Activated T-cell treated with anti-CD3 and anti-CD28 coated beads, Interleukin-2, amount 50 U/mL, for 1 hour (primary cell): Measurements from ENCODE around the gene ENO3.
"Not testable (repeated sequence)": the region's sequence is repeated elsewhere in the genome, so short reads cannot be mapped to it uniquely, and the experiment has no call there.

ENCODE experiments used
- DNase-seq: peaks from one replicate; pipeline ENCODE4 v3.0.0-alpha.2; 2020

ENO3 gene

DNA sequence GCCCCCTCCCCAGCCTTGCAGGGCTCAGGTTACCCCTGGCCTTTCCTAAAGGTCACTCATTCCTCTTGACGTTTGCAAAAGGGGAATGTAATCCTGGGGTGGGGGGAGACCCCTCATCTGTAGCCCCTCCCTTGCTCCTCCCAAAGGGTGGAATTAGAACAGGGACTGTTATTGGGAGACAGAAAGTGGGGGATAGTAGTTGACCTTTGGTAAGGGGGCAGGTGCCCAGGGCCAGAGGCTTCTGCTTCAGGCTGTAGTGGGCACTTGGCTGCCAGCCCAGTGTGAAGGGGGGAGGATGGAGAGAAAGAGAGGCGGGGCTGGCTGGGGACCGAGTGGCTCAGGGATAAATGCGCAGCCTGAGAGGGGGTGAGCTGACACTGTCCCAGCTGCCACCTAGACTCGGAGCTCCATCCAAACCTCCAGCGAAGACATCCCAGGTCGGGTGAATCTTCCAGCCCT, at the start of gene ENO3:
TSS of gene ENO3 (plus strand) at position 374 of the 459 bp plus-strand sequence. CDS start 711 bp downstream, outside the sequence.
- DNase-seq, result no peak

DNA sequence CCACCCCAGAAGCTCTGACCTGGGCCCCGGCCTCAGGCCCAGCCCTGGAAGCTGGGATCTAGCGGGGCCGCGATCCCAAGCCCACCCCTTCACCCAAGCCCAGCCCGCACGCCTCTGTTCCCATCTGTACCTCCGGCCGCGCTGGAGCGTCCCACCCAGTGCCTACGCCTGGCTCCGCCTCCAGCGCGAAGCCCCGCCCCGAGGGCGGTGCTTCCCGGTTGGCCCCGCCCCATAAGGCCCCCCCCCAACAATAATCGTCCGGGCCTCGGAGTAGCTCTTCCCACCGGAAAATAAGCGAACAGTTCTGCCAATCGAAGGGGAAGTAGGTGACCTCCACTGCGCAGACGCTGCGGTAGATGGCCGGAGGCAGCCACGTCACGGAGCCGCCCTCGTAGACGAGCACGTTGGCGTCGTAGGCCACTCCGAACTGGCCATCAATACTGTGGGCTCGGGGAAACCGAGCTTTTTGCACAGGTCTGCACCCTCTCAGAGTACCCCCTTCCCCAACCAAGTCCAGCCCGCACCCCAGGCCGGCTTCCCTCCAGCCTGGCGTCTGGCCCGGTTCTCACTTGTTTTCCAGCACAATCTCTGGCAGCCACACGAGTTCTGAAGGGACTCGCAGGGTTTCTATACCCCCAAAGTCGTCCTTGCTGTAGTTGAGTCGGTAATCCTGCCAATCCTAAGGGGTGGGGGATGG, 49.1 kb upstream of the ENO3 start:
- peak; percentile 56 for DNase-seq

DNA sequence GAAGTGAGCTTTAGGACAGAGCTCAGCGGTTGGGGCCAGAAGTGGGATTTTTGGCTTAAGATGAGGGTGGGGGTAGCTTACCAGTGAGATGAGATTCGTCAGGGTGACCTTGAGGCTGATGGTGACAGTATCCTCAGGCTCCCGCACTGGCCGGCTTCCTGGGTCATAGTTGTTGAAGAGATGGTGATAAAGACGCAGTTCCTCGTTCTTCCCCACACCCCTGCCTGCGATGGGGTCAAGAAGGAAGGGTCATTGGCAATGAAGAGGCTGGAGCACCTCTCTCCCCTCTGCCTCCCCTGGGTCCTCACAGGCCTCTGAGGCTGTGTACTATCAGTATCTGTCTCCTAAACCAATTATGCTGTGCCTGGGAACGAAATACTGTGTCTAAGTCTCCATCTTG, 48.4 kb upstream of the ENO3 start:
- DNase-seq, result no peak

DNA sequence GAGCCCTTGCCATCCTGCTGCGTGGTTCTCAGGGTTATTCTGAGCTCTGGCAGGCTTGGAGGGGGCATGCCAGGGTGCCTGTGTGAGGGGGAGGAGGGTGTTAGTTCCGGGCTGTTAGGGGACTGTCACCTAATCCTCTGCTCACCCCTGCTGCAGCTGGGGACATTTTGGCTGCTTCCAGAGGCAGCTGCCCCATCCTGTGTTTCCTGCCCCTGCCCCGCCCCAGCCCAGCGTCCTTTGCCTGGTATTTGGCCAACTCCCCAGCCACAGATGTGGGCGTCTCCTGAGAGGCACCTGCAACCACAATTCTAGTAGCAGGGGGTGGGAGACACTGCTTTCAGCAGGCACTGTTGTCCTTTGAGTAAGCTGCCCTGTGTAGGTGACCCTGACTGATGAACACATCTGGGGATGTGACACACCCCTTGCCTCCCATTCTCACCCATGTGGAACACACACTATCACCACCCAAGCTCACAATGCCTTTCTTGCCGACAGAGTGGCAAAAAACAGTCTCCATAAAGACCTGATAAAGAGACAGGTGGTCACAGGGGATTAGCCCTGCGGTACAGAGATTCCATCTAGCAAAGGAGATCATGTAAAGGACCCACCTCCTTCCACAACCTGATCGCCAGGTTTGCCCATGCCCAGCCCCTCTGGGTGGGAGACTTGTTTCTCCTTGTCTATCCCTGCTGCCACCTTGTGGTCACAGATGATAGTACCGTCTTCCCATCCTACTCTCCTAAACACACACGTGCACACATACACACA, 47.7 kb upstream of the ENO3 start, which contains the start of gene CHRNE:
TSS of gene CHRNE (minus strand) at position 48 of the 768 bp plus-strand sequence. CDS start at position 13, 35 bp downstream.
- DNase-seq, result peak; percentile 67

DNA sequence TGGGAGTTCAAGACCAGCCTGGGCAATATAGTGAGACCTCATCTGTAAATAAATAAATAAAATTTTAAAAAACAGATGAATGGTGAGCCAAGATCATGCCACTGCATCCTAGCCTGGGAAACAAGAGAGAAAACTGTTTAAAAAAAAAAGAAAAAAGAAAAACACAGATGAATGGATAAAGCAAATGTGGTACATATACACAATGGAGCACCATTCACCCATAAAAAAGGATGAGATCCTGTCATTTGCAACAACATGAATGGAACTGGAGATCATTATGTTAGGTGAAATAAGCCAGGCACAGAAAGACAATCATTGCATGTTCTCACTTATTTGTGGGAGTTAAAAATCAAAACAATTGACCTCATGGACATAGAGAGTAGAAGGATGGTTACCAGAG, 44.3 kb upstream of the ENO3 start:
- DNase-seq, result not testable (repeated sequence)

DNA sequence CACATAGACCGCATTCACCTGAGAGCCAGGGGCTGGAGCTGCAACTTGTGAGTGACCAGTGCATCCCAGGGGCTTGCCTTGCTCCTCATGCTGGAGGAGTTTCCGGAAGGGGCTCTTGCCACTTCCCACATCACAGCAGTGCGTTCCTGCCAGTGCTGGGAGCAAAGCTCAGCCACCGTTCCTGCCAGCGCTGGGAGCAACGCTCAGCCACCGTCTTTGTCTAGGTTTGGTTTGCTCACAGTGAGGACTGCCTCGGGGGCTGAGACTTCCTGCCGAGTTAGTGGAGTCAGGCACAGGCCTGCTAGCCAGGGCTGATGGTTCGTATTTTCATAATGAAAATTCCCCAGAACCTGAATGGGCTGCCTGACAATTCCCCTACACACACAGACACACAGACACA, 42.6 kb upstream of the ENO3 start:
- no peak for DNase-seq

DNA sequence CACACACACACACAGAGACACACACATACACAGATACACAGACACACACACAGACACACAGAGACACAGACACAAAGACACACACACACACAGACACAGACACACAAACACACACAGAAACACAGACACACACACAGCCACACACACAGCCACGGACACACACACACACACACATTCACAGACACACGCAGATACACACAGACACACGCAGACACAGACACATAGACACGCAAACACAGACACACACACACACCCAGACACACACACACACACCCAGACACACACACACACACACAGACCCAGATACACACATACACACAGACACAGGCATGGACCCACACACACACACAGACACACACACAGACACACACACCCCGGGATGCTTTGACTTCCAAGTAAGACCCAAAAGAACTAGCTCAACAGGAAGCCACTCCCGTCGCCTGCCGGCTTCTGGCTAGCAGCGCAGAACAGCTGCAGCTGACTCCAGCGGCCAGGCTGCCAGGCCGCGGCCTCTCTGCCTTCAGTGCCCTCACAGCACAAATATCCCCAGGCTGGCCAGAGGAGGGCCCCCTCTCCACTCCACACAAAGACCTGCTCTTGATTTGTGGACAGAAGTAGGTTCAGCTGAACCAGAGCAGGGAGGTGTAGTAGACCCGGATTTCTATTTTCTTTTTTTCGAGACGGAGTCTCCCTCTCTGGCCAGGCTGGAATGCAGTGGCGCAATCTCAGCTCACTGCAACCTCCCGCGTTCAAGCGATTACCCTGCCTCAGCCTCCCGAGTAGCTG, 42.0 kb upstream of the ENO3 start:
- DNase-seq, result peak; percentile 76

DNA sequence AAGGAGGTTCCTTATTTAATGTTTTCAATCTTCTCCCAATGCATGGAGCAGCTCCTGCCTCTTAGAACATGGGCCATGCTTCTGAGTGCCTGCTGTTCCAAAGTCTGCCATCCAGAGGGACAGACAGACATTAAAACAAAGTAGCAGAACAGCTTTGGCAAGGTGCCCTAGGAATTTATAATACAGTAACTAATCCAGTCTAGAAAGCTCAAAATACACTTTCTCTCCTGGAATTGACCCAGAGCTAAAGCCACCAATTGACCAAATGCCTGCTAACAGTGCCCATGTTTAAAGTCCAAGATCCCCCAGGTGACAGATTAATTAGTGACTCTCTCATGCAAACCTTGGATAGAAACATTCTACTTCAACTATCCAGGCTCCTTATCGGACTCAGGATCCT, 36.9 kb upstream of the ENO3 start:
- DNase-seq, result no peak

DNA sequence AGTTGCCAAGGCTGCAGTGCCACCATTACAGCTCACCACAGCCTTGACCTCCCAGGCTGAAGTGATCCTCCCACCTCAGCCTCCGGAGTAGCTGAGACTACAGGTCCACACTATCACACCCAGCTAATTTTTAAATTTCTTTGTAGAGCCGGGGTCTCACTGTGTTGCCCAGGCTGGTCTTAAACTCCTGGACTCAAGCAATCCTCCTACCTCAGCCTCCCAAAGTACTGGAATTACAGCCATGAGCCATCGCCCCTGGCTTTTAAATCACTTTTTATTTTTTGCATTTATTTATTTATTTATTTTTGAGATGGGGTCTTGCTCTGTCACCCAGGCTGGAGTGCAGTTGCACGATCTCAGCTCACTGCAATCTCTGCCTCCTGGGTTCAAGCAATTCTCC, 36.4 kb upstream of the ENO3 start:
- DNase-seq, result not testable (repeated sequence)

DNA sequence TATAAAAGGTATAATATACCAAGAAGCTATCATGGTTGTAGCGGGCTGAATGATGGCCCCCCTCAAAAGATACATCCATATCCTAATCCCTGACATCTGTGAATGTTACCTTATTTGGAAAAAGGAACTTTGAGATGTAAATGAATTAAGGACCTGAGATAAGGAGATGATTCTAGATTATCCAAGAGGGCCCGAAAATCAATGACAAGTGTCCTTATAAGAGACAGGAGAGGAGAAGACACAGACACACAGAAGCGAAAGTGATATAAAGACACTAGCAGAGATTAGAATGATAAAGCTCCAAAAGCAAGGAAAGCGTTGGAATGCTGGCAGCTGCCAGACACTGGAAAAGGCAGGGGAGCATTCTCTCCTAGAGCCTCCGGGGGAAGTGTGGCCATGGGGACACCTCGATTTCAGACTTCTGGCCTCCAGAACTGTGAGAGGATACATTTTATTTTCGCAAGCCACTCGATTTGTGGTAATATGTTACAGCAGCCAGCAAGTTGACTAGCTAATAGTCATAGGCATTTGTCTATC, 31.3 kb upstream of the ENO3 start:
- no peak for DNase-seq

DNA sequence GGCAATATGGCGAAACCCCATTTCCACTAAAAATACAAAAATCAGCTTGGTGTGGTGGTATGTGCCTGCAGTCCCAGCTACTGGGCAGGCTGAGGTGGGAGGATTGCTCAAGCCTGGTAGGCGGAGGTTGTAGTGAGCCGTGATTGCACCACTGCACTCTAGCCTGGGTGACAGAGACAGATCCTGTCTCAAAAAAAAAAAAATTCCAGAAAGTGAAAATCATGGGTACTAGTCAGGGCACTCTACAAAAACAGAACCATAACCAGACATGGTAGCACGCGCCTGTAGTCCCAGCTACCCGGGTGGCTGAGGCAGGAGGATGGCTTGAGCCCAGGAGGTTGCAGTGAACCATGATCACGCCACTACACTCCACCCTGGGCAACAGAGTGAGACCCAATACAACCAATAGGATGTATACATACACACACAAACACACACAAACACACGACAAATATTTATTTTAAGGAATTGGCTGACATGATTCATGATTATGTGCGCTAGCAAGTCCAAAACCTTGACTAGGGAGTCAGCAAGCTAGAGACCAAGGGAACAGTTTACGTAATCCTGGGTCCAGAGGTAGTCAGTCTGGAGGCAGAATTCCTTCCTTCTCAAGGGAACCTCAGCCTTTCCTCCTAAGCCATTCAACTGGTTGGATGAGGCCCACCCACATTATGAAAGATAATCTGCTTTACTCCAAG, 30.4 kb upstream of the ENO3 start:
- DNase-seq, result no peak

DNA sequence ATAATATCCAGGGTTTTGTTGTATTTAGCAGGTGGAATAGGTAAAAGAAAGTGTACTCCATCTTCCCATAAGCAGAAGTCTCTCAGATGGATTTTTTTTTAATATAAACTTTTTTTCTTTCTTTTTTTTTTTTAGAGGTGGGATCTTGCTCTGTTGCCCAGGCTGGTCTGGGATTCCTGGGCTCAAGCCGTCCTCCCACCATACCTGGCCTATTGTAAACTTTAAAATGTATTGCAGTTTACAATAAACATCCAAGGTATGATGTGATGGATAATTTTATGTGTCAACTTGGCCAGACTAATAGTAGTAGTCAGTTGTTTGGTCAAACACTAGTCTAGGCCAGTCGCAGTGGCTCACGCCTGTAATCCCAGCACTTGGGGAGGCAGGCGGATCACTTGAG, 29.6 kb upstream of the ENO3 start:
- no peak for DNase-seq

DNA sequence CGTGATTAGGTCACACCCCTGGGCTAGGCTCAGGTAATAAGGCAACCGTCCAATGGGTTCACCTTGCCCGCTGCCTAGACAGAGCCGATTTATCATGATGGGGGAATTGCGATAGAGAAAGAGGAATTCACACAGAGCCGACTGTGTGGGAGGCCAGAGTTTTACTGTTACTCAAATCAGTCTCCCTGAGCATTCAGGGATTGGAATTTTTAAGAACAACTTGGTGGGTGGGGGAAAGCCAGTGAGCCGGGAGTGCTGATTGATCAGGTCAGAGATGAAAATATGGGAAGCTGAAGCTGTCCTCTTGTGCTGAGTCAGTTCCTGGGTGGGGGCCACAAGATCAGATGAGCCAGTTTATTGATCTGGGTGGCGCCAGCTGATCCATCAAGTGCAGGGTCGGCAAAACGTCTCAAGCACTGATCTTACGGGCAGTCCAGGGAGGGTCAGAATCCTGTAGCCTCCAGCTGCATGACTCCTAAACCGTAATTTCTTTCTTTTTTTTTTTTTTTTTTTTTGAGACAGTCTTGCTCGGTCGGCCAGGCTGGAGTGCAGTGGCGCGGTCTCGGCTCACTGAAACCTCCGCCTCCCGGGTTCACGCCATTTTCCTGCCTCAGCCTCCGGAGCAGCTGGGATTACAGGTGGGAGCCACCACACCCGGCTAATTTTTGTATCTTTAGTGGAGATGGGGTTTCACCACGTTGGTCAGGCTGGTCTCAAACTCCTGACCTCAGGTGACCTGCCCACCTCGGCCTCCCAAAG, 24.2 kb upstream of the ENO3 start:
- DNase-seq, result not testable (repeated sequence)

DNA sequence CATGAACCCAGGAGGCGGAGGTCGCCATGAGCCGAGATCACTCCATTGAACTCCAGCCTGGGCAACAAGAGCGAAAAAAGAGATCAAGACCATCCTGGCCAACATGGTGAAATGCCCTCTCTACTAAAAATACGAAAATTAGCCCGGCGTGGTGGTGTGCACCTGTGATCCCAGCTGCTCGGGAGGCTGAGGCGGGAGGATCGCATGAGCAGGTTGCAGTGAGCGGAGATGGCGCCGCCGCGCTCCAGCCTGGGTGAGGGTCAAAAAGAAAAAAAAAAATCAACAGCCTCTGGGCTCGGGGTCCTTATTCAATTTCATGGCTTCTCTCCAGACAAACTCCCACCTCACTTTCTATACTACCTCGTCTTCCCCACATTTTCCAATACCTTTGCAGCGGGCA, 22.0 kb upstream of the ENO3 start:
- DNase-seq, result no peak

DNA sequence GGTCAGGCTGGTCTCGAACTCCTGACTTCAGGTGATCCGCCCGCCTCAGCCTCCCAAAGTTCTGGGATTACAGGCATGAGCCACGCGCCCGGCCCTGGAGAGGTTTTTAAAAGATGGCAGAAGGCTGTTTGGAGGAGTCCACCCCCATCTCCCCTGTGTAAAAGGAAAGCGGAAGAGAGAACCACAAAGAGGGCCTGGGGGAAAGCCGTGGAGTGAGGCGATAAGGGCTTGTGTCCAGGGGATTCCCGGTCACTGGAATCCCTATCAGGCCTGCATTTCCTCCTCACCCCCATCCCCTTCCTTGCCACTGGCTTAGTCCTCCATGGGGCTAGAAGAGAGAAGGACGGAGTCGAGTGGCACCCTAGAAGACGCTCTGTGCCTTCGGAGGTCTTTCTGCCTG, 19.0 kb upstream of the ENO3 start, which contains the start of gene GP1BA:
TSS of gene GP1BA (plus strand) at position 315 of the 400 bp plus-strand sequence. CDS start 328 bp downstream, outside the sequence.
- no peak for DNase-seq

DNA sequence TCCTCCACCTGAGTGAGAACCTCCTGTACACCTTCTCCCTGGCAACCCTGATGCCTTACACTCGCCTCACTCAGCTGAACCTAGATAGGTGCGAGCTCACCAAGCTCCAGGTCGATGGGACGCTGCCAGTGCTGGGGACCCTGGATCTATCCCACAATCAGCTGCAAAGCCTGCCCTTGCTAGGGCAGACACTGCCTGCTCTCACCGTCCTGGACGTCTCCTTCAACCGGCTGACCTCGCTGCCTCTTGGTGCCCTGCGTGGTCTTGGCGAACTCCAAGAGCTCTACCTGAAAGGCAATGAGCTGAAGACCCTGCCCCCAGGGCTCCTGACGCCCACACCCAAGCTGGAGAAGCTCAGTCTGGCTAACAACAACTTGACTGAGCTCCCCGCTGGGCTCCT, 18.2 kb upstream of the ENO3 start:
- DNase-seq, result no peak

DNA sequence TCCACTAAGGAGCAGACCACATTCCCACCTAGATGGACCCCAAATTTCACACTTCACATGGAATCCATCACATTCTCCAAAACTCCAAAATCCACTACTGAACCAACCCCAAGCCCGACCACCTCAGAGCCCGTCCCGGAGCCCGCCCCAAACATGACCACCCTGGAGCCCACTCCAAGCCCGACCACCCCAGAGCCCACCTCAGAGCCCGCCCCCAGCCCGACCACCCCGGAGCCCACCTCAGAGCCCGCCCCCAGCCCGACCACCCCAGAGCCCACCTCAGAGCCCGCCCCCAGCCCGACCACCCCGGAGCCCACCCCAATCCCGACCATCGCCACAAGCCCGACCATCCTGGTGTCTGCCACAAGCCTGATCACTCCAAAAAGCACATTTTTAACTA, 17.3 kb upstream of the ENO3 start:
- DNase-seq, result no peak

DNA sequence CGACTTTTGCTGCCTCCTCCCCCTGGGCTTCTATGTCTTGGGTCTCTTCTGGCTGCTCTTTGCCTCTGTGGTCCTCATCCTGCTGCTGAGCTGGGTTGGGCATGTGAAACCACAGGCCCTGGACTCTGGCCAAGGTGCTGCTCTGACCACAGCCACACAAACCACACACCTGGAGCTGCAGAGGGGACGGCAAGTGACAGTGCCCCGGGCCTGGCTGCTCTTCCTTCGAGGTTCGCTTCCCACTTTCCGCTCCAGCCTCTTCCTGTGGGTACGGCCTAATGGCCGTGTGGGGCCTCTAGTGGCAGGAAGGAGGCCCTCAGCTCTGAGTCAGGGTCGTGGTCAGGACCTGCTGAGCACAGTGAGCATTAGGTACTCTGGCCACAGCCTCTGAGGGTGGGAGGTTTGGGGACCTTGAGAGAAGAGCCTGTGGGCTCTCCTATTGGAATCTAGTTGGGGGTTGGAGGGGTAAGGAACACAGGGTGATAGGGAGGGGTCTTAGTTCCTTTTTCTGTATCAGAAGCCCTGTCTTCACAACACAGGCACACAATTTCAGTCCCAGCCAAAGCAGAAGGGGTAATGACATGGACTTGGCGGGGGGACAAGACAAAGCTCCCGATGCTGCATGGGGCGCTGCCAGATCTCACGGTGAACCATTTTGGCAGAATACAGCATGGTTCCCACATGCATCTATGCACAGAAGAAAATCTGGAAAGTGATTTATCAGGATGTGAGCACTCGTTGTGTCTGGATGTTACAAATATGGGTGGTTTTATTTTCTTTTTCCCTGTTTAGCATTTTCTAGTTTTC, 16.5 kb upstream of the ENO3 start:
- no peak for DNase-seq

DNA sequence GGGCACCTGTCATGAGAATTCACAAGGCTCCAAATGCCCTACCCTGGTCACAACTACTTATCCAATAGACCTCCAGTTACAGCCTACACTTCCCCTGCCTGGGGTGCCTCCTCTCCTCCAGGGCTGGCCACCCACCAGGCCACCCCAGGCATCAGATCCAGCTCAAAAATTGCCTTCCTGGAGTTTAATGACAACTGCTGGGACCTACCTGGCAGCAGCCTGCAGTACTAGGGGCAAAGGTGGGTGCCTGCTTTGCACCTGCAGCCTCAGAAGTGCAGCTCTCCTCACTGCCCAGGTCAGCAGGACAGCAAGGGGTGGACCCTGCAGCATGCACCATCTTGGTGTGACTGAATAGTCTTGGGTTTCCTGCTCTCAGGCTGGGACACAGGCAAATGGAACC, 15.3 kb upstream of the ENO3 start:
- DNase-seq, result no peak

DNA sequence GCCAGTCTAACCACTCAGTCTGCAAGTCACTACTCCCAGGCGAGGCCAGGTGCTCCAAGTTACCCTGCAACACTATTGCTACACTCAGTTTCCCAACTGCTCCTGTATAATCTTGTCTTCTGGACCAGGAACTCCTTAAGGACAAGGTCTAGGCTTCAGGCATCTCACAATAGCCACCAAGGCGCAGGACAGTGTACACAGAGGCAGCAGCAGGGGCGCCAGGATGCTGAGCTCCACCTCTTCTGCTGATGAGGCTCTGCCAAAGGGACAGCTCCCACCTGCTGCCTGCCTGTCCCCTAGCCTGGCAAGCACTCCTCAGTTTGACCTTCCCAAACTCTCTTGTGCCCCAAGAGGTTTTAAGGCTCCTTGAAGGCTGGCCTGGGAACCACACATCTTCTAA, 14.5 kb upstream of the ENO3 start:
- no peak for DNase-seq

DNA sequence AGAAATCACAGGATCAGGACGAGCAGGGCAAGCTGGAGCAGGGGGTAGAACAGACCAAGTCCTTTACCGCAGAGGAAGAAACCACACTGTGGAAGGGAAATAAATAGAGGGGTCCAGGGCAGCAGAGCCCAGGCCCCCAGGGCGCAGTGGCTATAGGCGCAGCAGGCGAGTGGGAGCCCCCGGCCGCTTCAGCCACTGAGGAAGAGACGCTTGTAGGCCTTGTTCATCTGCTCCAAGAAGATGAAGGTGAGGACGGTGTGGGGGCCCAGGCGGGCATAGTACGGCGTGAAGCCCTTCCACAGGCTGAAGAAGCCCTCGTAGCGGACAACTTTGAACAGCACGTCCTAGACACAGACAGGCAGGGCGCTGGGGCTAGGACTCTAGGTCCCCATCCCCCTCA, 13.4 kb upstream of the ENO3 start:
- DNase-seq, result no peak
